NCI-H1694 (cell line): ENCODE data around the gene CFAP54.
"Not testable (repeated sequence)": the region's sequence is repeated elsewhere in the genome, so short reads cannot be mapped to it uniquely, and the experiment has no call there.

Experiments
- DNase-seq: peaks from one replicate; lab custom pipeline; 2025; lab: John Stamatoyannopoulos, UW

The CFAP54 gene

GRCh38 chr12:96489392-96490056 lies at the start of gene CFAP54:
CFAP54 (plus strand) TSS chr12:96489577; CDS start chr12:96489610, 33 bp downstream.
- peak; percentile 78 for DNase-seq

- no peak for DNase-seq
Measured at GRCh38 chr12:96441816-96442215, 47.6 kb upstream of the CFAP54 start.

GRCh38 chr12:96442906-96443305 lies 46.5 kb upstream of the CFAP54 start:
- DNase-seq = no peak

- DNase-seq = no peak
Measured at GRCh38 chr12:96444399-96444798, 45.0 kb upstream of the CFAP54 start.

- DNase-seq = no peak
Measured at GRCh38 chr12:96445691-96446583, 43.4 kb upstream of the CFAP54 start.

- peak; percentile 32 for DNase-seq
Measured at GRCh38 chr12:96447256-96447655, 42.1 kb upstream of the CFAP54 start.

GRCh38 chr12:96448300-96448699 lies 41.1 kb upstream of the CFAP54 start:
- DNase-seq = no peak

GRCh38 chr12:96452261-96452922 lies 37.0 kb upstream of the CFAP54 start:
- DNase-seq = no peak

GRCh38 chr12:96454396-96454795 lies 35.0 kb upstream of the CFAP54 start:
- DNase-seq = no peak

- no peak for DNase-seq
Measured at GRCh38 chr12:96456265-96456974, 33.0 kb upstream of the CFAP54 start.

GRCh38 chr12:96457191-96457930 lies 32.0 kb upstream of the CFAP54 start:
- DNase-seq = no peak

- DNase-seq = not testable (repeated sequence)
Measured at GRCh38 chr12:96459281-96459680, 30.1 kb upstream of the CFAP54 start.

- DNase-seq = no peak
Measured at GRCh38 chr12:96462571-96463280, 26.7 kb upstream of the CFAP54 start.

- no peak for DNase-seq
Measured at GRCh38 chr12:96465896-96466295, 23.5 kb upstream of the CFAP54 start.

- DNase-seq = no peak
Measured at GRCh38 chr12:96466939-96467751, 22.2 kb upstream of the CFAP54 start.

- no peak for DNase-seq
Measured at GRCh38 chr12:96471368-96472050, 17.9 kb upstream of the CFAP54 start.

- DNase-seq = peak; percentile 21
Measured at GRCh38 chr12:96472384-96472783, 17.0 kb upstream of the CFAP54 start.

GRCh38 chr12:96473394-96474093 lies 15.8 kb upstream of the CFAP54 start:
- no peak for DNase-seq

- no peak for DNase-seq
Measured at GRCh38 chr12:96474206-96474605, 15.2 kb upstream of the CFAP54 start.
